EH (cell line): ENCODE data around the gene PLK3.
"Not testable (repeated sequence)": the region's sequence is repeated elsewhere in the genome, so short reads cannot be mapped to it uniquely, and the experiment has no call there.

Source experiments
- DNase-seq: peaks from one replicate; pipeline ENCODE4 v3.0.0-alpha.2; 2015; ENCODE audit warnings: low read depth

PLK3 gene

DNA sequence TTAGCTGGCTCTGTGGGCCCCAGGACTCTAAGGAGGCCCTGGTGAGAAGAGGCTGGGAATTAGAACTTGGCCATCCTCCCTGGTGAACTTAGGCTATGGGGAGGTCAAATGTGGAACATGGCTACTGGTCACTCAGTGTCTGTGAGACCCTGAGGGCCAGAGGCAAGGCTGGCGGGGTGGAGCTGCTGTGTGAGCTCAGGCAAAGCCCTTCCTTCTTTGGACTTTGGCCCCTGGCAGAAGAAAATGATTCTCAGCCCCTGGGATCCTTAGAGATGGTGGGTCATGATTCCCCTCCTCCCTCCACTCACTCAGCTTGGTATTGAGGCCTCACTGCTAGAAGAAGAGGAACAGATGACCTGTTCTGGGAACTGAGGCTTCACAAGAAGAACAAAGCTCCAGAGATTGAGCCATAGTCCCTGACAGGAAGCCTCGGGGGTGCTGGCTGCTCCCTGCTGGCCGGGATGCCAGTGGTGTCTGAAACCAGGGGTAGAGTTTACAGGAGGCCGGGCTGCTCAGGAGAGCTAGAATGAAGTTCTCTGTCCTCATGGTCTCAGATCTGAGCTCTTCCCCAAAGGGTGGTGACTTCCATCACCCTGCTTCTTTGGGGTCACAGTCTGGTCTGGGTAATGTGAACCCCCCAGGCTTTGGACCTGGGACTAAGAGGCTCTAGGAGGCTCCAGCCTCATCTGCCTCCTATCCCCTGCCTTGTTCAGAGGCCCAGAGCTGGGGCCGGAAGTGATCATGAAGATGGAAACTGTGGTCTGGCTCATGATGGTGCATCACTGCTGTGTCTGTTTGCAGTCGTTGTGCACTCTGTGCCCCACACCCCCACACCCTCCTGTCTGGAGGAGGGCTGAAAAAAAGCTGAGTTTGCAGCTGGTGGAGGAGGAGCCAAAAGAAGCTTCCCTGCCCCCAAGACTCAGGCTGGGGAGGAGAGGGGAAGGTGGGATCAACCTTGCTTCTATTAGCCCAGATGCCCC, 9.1 kb downstream of the PLK3 start:
- DNase-seq = peak; percentile 83

DNA sequence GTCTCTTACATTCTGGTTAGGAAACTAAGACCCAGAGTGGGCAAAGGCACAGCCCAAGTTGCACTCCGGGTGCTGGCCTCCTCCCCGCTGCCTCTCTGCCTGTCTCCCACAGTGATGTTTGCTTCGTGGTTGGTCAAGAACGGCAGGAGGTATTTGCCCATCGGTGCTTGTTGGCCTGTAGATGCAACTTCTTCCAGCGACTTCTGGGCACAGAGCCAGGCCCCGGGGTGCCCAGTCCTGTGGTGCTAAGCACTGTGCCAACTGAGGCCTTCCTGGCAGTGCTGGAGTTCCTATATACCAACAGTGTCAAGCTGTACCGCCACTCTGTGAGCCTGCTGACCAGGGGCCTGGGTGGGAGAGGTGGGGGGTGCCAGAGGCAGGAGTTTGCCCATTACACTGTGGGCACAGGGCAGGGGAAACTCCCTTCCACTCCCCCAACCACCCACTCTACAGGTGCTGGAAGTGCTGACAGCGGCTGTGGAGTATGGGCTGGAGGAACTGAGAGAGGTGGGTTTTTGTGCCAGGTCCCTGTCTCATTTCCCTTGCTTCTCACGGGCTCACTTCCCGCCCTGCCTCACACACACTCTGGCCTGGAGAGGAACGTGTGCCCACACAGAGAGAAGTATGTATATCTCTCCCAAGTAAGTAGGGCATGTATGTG, 10.1 kb downstream of the PLK3 start:
- DNase-seq = peak; percentile 58

DNA sequence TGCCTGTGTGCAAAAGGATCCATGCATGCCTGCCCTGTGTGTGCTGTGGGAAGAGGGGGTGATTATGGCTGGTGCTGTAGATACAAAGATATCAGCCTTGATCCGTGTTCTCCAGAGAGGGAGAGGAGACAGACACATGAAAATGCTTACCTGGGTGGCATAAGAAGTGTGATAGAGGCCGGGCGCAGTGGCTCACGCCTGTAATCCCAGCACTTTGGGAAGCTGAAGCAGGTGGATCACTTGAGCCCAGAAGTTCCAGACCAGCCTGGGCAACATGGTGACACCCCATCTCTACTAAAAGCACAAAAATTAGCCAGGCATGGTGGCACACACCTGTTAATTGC, 10.6 kb downstream of the PLK3 start:
- not testable (repeated sequence) for DNase-seq

DNA sequence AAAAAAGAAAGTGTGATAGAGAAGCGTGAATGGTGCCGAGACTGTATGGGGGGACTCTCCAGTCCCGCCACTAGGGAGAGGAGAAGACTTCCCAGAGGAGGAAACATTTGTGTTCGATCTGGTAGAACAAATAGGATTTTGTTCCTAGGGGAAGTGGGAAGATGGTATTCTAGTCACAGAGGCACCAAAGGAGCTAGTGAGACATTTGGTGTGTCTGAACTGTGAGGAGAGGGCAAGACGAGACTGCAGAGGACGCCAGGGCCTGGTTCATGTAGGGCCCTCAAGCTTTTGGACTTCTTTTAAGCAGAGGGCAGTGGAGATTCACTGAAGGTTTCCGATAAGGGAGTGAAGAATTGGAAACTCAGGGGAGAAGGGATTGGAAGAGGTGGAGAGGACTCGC, 11.1 kb downstream of the PLK3 start:
- DNase-seq = no peak

DNA sequence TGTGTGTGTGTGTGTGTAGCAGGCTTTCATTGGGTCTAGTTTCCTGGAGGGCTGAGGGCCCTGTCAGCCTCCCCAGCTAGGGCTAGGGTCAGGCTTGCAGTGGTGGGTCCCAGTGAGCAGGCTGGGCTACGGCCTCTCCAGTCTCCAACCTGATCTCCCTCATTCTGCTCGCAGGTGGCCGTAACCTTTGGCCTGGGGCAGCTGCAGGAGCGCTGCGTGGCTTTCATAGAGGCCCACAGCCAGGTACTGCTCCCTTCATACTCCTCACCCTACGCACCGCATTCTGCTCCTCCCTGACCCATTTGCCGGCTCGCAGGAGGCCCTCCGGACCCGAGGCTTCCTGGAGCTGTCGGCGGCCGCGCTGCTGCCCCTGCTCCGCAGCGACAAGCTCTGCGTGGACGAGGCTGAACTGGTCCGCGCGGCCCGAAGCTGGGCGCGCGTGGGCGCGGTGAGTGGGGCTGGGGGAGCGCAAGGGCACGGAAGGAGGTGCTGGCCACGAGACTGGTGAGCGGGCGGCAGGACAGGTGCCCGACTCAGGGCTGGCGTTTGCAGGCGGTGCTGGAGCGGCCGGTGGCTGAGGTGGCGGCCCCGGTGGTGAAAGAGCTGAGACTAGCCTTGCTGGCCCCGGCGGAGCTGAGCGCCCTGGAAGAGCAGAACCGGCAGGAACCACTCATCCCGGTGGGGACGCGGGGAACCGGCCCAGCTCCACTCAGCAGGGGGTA, 12.8 kb downstream of the PLK3 start:
- peak; percentile 15 for DNase-seq

DNA sequence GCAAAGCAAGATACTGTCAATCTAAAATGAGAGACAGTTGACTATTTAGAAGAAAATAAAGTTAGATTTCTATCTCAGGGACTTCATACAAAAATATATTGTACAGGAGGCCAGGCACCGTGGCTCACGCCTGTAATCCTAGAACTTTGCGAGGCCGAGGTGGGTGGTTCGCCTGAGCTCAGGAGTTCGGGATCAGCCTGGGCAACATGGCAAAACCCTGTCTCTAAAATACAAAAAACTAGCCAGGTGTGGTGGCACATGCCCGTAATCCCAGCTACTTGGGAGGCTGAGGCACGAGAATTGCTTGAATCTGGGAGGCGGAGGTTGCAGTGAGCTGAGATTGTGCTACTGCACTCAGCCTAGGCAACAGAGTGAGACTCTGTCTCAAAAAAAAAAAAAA, 15.7 kb downstream of the PLK3 start:
- not testable (repeated sequence) for DNase-seq

DNA sequence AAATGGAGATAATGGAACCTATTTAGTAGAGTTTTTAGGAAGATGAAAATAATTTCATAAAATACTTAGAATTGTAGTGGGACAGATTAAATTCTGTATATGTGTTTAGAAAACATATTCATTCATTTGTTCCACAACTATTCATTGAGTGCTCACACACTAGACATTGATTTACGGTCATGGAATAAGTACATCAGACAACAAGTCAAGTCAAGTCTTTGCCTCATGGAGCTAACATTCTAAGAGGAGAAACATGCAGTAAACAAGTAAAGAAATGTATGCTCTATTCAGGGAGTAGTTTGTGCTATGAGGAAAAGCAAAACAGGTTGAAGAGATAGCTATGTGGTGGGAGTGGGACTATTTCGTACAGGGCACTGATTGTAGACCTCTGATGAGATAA, 17.1 kb downstream of the PLK3 start:
- no peak for DNase-seq

DNA sequence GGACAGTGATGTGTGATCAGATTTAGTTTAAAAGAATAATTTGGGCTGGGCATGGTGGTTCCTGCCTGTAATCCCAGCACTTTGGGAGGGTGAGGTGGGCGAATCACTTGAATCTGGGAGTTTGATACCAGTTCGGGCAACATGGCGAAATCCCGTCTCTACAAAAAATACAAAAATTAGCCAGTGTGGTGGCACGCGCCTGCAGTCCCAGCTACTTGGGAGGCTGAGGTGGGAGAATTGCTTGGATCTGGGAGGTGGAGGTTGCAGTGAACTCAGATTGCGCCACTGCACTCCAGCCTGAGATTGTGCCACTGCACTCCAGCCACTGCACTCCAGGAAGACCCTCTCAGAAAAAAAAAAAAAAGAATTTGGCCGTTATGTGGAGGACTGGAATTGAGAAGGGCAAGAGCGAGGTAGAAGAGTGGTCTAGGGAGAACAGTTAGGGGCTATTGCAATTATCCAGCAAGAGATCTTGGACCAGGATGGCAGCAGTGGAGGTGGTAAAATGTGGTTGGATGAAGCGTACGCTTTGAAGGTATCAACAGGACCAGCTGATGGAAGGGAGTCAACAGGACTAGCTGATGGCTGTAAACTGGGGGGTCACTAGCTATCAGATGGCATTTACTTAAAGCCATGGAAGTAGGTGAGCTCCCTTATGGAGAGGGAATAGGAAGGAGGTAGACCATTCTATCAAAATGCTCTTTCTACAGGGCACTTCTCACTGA, 17.8 kb downstream of the PLK3 start:
- no peak for DNase-seq

DNA sequence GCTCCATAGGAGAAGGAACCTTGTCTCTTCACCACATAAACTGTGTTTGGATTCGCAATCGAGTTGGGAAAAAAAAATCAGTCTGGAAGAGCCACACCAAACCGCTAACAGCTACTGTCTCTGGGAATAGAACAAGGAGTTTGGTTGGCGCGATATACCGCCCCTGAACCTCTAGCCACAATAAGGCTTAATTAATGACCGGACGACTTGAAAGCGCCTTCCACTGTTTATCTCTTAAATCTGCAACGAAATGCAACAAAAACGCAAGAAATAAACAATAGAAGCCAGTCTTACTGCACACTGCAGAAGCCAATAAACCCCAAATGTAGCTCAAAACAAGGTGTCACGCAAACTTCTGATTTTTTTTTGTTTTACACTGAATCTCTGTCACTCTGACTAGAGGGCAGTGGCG, 19.0 kb downstream of the PLK3 start:
- no peak for DNase-seq

DNA sequence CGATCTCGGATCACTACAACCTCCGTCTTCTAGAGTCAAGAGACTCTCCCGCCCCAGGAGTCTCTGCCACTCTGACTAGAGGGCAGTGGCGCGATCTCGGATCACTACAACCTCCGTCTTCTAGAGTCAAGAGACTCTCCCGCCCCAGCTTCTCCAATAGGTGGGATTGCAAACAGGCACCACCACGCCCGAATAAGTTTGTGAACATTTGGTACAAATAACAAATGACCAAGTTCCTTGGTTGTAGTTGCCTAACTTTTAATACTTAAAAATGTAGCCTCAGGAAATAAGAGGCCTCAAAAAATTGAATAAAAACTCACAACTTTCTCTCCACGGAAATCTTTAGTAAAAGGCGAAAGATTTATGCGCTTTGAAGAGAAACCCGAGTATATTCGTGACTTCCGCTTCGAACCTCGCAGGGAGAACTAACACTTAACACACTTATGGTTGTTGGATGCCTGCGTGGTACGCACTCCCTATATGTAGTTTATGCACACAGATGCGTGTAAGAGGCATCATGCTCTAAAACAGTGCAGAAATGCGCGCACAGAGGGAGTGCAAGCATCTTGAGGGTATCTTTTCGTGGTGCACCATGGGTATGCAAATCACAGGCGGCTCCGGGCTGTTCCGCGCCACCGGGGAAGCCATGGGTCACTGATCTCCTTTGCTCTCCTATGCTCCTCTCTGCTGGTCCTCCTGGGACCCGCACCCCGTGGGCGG, 19.6 kb downstream of the PLK3 start:
- DNase-seq = peak; percentile 95

DNA sequence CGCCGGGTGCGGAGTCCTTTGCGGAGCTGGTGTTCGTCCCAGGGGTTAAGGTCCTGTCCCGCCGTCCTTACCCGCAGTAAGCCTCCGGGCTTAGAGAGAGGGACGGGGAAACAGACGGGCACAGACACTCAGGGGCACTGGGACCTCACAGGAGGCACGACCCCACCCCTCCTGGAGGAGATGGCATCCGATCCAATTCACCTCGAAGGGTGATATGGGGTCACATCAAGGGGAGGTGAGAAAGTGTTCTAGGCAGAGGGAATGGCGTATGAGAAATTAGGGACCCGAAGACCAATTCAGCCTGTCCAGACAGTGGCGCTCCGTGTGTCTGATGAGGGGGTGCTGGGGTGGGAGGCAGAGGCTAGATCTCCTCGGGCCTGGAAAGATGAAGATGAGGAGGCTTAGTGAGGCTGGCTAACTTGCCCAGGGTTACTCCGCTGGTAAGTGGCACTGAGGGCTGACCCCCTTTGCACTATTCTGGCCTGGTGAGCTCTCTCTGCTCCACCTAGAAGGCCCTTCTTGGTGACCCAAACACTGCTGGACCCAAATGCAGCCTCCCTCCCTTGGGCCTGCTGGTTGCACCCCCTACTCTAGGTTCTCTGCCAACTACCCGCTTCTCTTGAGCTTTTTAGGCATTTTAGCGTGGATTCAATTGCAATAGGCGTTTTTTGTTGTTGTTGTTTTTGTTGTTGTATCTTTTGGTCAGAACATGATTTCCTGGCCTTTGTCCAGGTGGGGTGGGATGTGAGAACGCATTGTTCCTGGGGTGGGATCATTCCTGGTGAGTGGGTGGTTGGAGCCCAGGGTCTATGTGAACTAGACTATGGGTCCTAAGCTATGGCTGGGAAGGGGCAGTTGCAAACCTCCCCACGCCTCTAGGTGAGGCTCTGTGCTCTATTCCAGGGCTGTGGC, 20.4 kb downstream of the PLK3 start:
- DNase-seq = no peak

DNA sequence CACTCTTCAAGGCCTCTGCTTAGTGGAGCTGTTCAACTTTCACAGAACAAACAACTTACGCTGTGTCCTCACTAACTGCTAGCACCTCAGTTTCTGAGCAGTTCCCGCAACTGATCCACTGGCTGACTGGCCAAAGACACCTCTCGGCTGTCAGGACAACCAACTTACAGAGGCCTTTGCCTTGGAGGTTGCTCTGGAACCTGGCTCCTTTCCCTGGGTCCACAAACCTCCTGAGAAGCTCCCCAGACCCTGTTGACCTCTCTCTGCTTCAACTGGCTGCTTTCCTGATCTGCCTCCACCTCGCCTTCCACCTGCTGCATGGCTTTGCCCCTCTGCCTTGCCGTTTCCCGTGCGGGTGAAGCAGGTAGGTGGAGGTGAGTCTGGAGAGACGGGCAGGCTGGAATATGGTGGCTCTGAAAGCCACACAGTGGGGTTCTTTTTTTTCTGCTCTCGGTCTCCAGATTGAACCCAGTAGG, 21.1 kb downstream of the PLK3 start:
- no peak for DNase-seq

DNA sequence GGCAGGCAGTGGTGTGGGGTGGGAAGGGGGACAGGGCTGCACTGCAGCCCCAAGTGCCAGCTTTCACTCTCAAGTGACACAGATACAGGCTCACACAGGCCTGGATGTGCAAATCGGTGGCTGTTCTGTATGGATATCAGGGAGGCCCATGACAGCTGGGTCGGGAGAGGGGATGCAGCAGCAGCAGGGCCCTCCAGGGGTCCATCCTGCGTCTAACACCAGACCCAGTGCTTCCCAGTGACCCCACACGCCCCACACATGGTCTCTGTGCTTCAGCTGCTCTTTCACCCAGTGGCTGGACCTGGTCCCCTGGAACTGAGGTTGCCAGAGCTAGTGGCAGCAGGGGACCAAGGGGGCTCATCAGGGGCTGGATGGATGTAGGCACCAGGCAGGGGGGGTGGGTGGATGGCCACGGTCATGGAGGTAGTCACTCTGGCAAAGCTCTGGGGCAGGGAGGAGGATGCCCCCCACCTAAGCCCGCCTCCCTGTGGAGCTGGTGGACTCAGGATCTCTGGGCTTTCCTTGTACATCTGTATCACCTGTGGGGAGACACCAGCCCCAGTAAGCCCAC, 22.0 kb downstream of the PLK3 start:
- DNase-seq = no peak

DNA sequence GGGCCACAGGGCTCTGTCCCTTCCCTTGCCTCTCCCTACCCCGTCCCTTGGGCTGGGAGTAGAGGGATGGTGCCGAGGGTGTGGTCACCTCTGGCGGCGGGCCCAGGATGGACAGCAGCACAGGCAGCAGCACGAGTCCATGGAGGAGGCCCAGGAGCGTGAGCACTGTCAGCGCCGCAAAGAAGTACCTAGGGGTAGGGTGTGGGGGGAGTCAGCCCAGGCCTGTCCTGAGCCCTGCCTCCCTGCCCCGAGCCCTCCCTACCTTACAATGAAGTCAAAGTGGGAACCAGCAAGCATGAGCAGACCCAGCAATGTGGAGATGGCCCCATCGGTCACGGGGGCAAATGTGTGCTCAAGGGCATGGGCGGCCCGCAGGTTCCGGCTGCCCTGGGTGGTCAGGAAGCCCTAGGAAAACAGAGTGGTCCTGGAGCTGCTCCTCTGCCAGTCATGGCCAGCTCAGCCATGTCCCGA, 22.8 kb downstream of the PLK3 start:
- no peak for DNase-seq

DNA sequence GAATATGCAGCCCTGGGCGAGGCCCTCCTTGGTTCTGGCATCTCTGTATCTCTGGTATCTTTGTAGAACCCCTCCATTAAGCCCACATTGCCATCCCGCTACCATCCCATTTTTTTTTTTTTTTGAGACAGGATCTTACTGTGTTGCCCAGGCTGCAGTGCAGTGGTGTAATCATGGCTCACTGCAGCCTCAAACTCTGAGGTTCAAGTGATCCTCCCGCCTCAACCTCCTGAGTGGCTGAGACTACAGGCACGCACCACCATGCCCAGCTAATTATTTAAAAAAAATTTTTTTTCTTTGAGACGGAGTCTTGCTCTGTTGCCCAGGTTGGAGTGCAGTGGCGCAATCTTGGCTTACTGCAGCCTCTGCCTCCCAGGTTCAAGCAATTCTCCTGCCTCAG, 24.2 kb downstream of the PLK3 start:
- not testable (repeated sequence) for DNase-seq

DNA sequence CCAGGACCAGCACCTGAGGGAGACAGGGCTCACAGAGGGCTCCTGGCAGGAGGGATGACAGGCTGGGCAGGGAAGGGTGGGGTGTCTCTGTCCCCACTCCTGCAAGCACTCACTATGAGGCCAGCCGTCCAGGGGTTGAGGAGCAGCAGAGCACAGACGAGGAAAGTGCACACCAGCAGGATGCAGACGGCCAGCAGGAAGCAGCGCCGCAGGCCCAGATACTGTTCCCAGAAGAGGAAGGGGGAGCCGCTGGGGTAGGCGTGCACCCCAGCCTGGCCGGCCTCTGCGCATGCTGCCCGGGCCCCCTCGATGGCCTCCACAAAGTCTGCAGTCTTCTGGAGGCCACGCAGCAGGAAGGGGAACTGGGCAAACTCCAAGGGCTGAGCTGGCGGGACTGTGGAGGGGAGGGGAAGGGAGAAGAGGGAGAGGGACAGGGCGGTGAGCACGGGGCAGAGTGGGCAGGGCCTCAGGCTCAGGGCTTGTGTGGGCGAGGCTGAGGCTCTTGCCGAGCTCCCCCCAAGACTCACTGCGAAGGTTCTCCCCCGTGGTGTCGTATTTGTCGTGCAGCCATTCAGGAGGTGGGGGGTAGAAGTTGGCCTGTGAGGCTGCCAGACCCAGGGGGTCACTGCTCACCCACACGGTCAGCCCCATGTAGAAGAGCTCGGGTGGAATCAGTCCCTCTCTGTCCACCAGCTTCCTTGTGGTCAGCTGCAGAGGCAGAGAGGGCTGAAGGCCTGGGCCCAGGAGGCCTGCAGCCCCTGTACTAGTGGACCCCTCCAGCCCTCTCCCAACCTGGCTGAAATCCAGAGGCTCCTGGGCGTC, 26.4 kb downstream of the PLK3 start:
- peak; percentile 19 for DNase-seq

DNA sequence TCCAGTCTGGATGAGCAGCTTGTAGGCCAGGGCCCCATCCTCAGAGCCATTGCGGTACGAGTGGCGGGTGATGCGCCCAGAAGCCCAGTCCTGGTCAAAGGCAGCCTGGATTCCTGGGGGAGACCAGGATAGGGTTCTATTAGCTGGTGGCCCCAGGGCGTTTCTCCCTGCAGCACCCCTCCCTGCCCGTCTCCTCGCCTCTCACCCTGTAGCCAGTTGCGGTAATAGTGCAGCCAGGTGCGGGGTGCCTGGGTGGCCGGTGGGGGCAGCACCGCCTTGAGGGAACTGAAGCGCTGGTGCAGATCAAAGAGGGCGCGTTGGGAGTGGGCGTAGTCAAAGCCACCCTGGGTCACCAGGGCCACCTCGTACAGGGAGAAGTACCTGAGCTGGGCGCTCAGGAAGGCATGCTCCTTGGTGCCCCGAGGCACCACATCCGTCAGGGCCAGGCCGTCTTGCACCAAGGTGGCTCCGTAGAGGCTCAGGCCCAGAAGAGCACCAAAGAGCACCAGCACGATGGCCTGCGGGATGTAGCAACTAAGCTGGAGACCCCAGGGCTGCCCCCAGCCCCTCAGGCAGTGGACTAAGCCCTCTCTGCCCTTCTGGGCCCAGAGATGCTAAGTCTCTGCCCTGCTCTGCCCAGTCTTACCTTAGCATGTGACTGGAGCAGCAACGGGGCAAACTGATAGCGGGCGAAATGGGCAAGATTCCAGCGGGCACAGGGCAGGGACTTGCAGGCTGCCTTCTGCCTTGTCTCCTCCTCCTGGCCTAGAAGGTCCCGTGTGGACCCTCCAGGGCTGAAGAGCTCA, 27.2 kb downstream of the PLK3 start:
- DNase-seq = no peak
